Measurements from ENCODE around the gene PXN.

The PXN gene

GRCh38 chr12:120168337-120168736 is 97.2 kb downstream of the PXN start:
- no peak for TF ChIP-seq GATA2 (IDR thresholded peaks at IDR 0.05; ENCODE audit: low read depth, low read length)
- TF ChIP-seq GATA3 (IDR thresholded peaks at IDR 0.05; ENCODE audit: low read depth, low read length), result no peak

GRCh38 chr12:120167529-120168095 is 97.9 kb downstream of the PXN start:
- TF ChIP-seq GATA3 (IDR thresholded peaks at IDR 0.05; ENCODE audit: low read depth, low read length) (no peak), GATA2 (IDR thresholded peaks at IDR 0.05; ENCODE audit: low read depth, low read length) (no peak)

- no peak for TF ChIP-seq GATA3 (IDR thresholded peaks at IDR 0.05; ENCODE audit: low read depth, low read length)
- TF ChIP-seq GATA2 (IDR thresholded peaks at IDR 0.05; ENCODE audit: low read depth, low read length), result no peak
These were observed 101.2 kb downstream of the PXN start for GRCh38 chr12:120164293-120164692.

GRCh38 chr12:120162763-120163162 is 102.8 kb downstream of the PXN start:
- TF ChIP-seq GATA2 (IDR thresholded peaks at IDR 0.05; ENCODE audit: low read depth, low read length) (no peak), GATA3 (IDR thresholded peaks at IDR 0.05; ENCODE audit: low read depth, low read length) (no peak)

- TF ChIP-seq GATA2 (IDR thresholded peaks at IDR 0.05; ENCODE audit: low read depth, low read length), result no peak
- no peak for TF ChIP-seq GATA3 (IDR thresholded peaks at IDR 0.05; ENCODE audit: low read depth, low read length)
These were observed 103.7 kb downstream of the PXN start for GRCh38 chr12:120161852-120162251.

Data from SH-SY5Y (cell line).